GM19025 (cell line): ENCODE data around the gene ASB10.

Experiments
- ATAC-seq: cut with Tn5 transposase; IDR thresholded peaks from one replicate; pipeline ENCODE4 v1.9.1; 2021; ENCODE audit warnings: mild to moderate bottlenecking, low read depth, moderate library complexity; ENCODE audit not compliant: unreplicated experiment

The ASB10 gene

GRCh38 chr7:151139071-151139790 is 47.8 kb downstream of the ASB10 start:
- ATAC-seq = no peak

GRCh38 chr7:151138153-151138851 is 48.7 kb downstream of the ASB10 start:
- no peak for ATAC-seq

GRCh38 chr7:151137791-151138152 is 49.3 kb downstream of the ASB10 start:
- ATAC-seq = no peak

GRCh38 chr7:151137076-151137675 is 49.9 kb downstream of the ASB10 start:
- ATAC-seq = no peak

GRCh38 chr7:151135866-151136843 is 50.9 kb downstream of the ASB10 start:
- no peak for ATAC-seq

GRCh38 chr7:151135525-151135845 is 51.6 kb downstream of the ASB10 start:
- no peak for ATAC-seq

GRCh38 chr7:151134743-151135524 is 52.1 kb downstream of the ASB10 start:
- ATAC-seq = no peak

- ATAC-seq = no peak
These were observed 52.9 kb downstream of the ASB10 start for GRCh38 chr7:151133986-151134742.

- no peak for ATAC-seq
These were observed 53.6 kb downstream of the ASB10 start for GRCh38 chr7:151133266-151133985.

- ATAC-seq = no peak
These were observed 54.4 kb downstream of the ASB10 start for GRCh38 chr7:151132461-151133205.

GRCh38 chr7:151131592-151132293 is 55.3 kb downstream of the ASB10 start:
- ATAC-seq = no peak

GRCh38 chr7:151131224-151131591 is 55.8 kb downstream of the ASB10 start:
- ATAC-seq = no peak

GRCh38 chr7:151130741-151131157 is 56.3 kb downstream of the ASB10 start:
- ATAC-seq = no peak

GRCh38 chr7:151129960-151130591 is 57.0 kb downstream of the ASB10 start:
- no peak for ATAC-seq

GRCh38 chr7:151129117-151129959 is 57.7 kb downstream of the ASB10 start:
- no peak for ATAC-seq

GRCh38 chr7:151128716-151129115 is 58.3 kb downstream of the ASB10 start:
- no peak for ATAC-seq
